Measurements from ENCODE around the gene TMEM255A.

Gene TMEM255A

GRCh38 chrX:120262859-120263708 lies 48.2 kb downstream of the TMEM255A start:
- DNase-seq (ENCODE audit: low spot score), result no peak

- no peak for DNase-seq (ENCODE audit: low spot score)
Observed at GRCh38 chrX:120260369-120260768, 50.9 kb downstream of the TMEM255A start.

- DNase-seq (ENCODE audit: low spot score), result no peak
Observed at GRCh38 chrX:120253784-120254183, 57.5 kb downstream of the TMEM255A start.

GRCh38 chrX:120251471-120252011 lies 59.7 kb downstream of the TMEM255A start:
- DNase-seq (ENCODE audit: low spot score), result peak; percentile 22

DNA sequence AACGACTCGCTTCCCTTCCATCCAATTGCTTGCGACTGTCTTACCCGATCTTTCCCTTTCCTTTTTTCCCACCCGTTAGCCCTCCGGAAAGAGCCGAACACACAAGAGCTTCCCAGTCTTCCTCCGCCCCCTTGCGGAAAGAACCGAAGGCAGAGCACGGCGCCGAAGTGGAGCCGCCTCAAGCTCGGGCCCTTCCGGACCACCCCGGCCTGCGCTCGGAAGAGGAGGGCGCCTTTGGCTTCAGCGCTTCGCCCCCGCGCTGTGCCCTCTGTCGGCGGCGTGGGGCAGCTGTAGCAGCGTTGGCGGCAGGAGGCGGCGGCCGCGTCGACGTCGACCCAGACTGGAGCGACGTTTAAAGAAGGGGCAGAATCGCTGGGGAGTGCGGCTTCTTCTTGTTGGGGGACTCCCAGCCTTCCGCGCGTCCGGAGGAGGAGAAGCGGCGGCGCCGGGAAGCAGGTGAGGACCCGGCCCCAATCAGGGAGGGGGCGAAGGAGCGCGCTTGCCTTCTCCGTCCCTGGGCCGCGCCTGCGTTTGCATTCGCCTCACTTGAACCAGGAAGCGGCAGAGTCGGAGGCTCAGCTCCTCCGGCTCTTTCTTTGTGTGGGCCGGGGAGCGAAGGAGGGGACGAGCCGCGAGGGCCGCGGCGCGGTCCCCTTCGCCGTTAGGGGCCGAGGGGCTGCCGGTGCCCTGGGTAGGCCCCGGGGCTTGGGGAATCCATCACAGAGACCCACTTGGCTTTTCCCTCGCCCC lies 60.6 kb downstream of the TMEM255A start, which contains the start of gene ZBTB33:
Gene ZBTB33 (plus strand): TSS at position 291 of the 750 bp plus-strand sequence. CDS start 2,604 bp downstream, outside the sequence.
- DNase-seq (ENCODE audit: low spot score), result peak; percentile 94

DNA sequence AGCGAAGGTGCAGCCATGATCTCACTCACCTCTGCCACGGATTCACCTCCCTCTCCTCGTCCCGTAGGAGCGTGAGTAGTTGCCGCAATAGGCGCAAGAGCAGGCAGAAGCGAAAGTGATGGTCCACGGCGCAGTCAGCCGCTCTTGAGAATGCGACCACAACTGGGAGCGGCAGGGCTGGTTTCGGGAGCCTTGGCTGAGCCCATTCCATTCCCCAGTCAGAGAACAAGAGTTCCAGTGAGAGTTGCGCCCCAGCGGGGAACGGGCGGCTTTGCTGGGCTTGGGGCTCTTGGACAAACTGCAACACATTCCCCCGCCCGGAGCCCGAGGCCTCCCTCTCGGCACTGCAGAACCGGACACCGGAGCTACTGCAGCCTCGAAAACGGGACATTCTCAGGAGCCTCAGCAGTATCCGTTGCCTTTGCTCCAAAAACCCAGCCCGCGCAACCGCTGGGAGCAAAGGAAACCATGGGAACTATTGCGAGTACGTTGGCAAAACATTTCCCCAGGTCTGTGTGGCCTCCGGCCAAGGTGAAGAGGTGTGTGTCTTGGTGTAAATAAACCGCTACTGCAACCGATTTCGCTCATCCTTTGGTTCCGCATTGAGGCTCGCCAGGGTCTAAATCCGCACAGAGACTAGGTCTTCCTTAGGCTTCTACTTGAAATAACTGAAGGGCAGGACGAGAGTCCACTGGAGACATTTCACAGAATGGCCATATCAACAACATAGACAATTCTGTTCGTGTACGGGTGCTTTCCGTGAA lies 66.3 kb downstream of the TMEM255A start:
- peak; percentile 83 for DNase-seq (ENCODE audit: low spot score)

- DNase-seq (ENCODE audit: low spot score), result no peak
Observed at GRCh38 chrX:120244395-120244734, 66.9 kb downstream of the TMEM255A start.

- no peak for DNase-seq (ENCODE audit: low spot score)
Observed at GRCh38 chrX:120242813-120243212, 68.4 kb downstream of the TMEM255A start.

DNA sequence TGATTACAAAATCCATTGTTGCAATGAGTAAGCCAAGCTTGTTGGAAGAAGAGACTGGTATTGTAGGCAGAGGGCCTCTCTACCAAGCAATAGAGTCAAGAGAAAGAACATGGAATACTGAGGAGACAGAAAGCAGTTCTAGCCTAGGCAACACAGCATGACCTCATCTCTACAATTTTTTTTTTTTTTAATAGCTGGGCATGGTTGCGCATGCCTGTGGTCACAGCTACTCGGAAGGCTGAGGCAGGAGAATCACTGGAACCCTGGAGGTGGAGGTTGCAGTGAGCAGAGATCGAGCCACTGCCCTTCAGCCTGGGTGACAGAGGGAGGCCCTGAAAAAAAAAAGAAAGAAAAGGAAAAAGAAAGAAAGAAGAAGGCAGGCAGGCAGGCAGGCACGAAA lies 72.3 kb downstream of the TMEM255A start:
- DNase-seq (ENCODE audit: low spot score), result peak; percentile 27

DNA sequence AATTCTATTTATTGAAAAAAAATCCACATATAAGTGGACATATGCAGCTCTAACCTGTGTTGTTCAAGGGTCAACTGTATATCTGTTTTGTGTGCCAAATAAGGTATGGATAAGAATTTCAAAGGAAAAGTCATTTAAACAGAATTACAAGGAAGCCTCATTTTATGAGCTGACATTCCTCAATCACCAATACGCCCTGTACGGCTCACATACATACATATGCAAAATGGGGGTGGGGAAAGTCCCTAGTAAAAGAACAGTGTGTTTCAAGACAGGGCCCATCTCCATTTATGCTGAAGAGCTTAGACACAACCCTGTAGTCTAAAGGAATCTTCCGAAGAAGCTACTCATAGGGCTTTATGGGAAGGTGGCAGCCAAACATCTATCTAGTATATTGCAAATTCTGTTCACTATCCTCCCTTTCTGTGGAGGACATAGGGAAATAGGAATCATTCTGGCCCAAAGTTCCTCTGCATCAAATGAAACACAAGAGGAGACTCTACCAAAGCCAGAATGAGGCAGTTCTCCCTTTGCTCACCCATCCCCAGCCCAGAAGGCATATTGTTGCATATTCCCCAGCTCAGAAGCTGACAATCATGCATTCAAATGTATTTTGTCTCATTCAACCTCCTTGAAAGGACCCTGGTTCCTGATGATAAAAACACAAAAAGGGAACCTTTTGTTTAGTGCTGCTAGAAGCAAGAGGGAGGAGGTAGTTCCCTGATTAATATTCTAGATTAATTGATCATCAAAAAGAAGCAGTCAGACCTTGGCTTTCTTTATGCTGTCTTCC lies 74.4 kb downstream of the TMEM255A start:
- no peak for DNase-seq (ENCODE audit: low spot score)

DNA sequence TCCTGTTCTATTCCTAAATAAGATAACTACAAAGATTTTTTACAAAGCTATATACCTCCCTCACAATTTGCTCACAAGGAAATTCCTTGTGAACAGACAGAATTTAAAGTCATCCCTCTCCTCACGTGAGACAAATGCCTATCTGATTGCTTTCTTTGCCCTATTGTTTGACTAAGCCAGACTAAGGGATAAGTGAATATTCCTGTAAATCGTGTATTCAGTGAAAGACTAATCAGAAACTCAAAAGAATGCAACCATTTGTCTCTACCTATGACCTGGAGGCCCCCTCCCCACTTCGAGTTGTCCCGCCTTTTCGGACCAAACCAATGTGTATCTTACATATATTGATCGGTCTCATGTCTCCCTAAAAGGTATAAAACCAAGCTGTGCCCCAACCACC lies 76.0 kb downstream of the TMEM255A start:
- no peak for DNase-seq (ENCODE audit: low spot score)

DNA sequence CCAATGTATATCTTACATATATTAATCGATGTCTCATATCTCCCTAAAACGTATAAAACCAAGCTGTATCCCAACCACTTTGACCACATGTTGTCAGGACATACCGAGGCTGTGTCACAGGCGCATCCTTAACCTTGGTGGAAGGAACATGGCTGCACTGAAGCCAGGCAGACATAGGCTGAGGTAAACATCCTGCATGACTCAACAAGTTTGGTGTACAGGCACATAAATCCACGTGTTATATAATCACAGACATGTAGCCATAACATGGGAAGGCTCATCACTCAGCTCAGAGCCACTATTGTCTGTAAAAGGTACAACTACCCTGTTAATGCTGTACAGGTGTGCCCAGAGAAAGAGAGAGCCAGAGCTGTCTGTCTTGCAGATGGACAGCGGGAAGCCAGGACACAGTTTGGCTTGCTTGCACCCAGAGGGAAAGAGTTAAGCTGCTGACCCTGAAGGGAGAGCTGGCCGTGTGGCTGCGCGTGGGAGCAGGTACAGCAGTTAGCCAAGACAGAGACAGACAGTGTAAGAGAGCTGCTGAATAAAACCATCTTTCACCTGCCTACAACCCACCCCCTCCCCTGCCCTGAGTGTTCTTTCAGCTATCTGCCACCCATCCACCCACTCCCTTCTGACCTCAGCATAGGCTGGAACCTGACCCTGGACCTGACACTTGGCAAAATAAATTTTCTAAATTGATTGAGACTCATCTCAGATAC lies 82.9 kb downstream of the TMEM255A start:
- no peak for DNase-seq (ENCODE audit: low spot score)

- no peak for DNase-seq (ENCODE audit: low spot score)
Observed at GRCh38 chrX:120224388-120224787, 86.9 kb downstream of the TMEM255A start.

GRCh38 chrX:120223374-120223773 lies 87.9 kb downstream of the TMEM255A start:
- DNase-seq (ENCODE audit: low spot score), result no peak

- DNase-seq (ENCODE audit: low spot score), result peak; percentile 61
Observed at GRCh38 chrX:120213438-120214265, 97.6 kb downstream of the TMEM255A start.
